ENCODE results near the gene STXBP2. TPM values are rescaled to one million over a fixed set of nuclear protein-coding genes. Genes with fewer than 3 reads are reported as not detected.

STXBP2 gene
- total and polyA plus RNA-seq, 2 experiments from 2014 or later: 58.6 to 142 TPM

- DNase-seq (ENCODE audit: low spot score): peak; percentile 91
- H3K4me2 ChIP-seq: peak within 1 kb of the TSS; percentile 89
- H3K27ac ChIP-seq: peak within 1 kb of the TSS; percentile 75
Measured at GRCh38 chr19:7595466-7596133, 41.3 kb upstream of the STXBP2 start, which contains the start of gene CAMSAP3. Gene CAMSAP3 (plus strand): TSS chr19:7595863. CDS start chr19:7596003, 140 bp downstream.

GRCh38 chr19:7596211-7596937 lies 40.5 kb upstream of the STXBP2 start:
- H3K27ac ChIP-seq: peak overlapping the region; percentile 75
- WGBS (ENCODE audit: low lambda C conversion rate, missing lambda C conversion rate): 4% methylated on average over 28 of the region's 70 CpGs

More at GRCh38 chr19:7595466-7596133, 41.3 kb upstream of the STXBP2 start, which contains the start of gene CAMSAP3:
- no peaks in the 10 kb centered on the region for H3K36me3 ChIP-seq (replicated peaks; ENCODE audit: insufficient read depth, low read depth)
- peaks cover 5% of the 10 kb centered on the region for H3K4me1 ChIP-seq (ENCODE audit: insufficient read depth)
- peak within 1 kb of the TSS; percentile 67 for H3K4me3 ChIP-seq
- no peaks in the 10 kb centered on the region for H3K27me3 ChIP-seq
- H3K9me2 ChIP-seq (replicated peaks; ENCODE audit: insufficient read depth): no peaks in the 10 kb centered on the region
- no peak for TF ChIP-seq EZH2 (IDR thresholded peaks at IDR 0.05; ENCODE audit: borderline replicate concordance)
- TF ChIP-seq CTCF (IDR thresholded peaks at IDR 0.05; ENCODE audit: poor library complexity): no peak
- no peak for TF ChIP-seq EZH2phosphoT487 (IDR thresholded peaks at IDR 0.05; ENCODE audit: low read depth, severe bottlenecking, unreplicated experiment)
- H3K79me2 ChIP-seq: peaks cover 27% of the 10 kb centered on the region
- no peaks in the 10 kb centered on the region for H3K9me3 ChIP-seq (ENCODE audit: low read depth)
- WGBS (ENCODE audit: low lambda C conversion rate, missing lambda C conversion rate): under 1% methylated on average over 36 of the region's 78 CpGs
- peaks cover 25% of the 10 kb centered on the region for H4K20me1 ChIP-seq (ENCODE audit: insufficient read depth, poor library complexity, severe bottlenecking)
- H2AFZ ChIP-seq: peak within 1 kb of the TSS; percentile 19

GRCh38 chr19:7597689-7598088 lies 39.2 kb upstream of the STXBP2 start:
- Histone ChIP-seq H3K36me3 (replicated peaks; ENCODE audit: insufficient read depth, low read depth) (no peaks in the 10 kb centered on the region), H3K9me3 (ENCODE audit: low read depth) (no peaks in the 10 kb centered on the region), H3K79me2 (peaks cover 47% of the 10 kb centered on the region), H3K27ac (peak overlapping the region; percentile 16), H4K20me1 (ENCODE audit: insufficient read depth, poor library complexity, severe bottlenecking) (peaks cover 45% of the 10 kb centered on the region), H2AFZ (no peak overlapping the region), H3K4me2 (peak overlapping the region; percentile 89), H3K4me3 (no peak overlapping the region), H3K27me3 (no peaks in the 10 kb centered on the region), H3K4me1 (ENCODE audit: insufficient read depth) (peaks cover 5% of the 10 kb centered on the region), H3K9me2 (replicated peaks; ENCODE audit: insufficient read depth) (no peaks in the 10 kb centered on the region)
- no peak for TF ChIP-seq EZH2phosphoT487 (IDR thresholded peaks at IDR 0.05; ENCODE audit: low read depth, severe bottlenecking, unreplicated experiment)
- peak; percentile 13 for TF ChIP-seq CTCF (IDR thresholded peaks at IDR 0.05; ENCODE audit: poor library complexity)
- WGBS (ENCODE audit: low lambda C conversion rate, missing lambda C conversion rate): 75% methylated on average over 9 of the region's 9 CpGs
- DNase-seq (ENCODE audit: low spot score): peak; percentile 42

More at GRCh38 chr19:7596211-7596937, 40.5 kb upstream of the STXBP2 start:
- Histone ChIP-seq H3K79me2 (peaks cover 34% of the 10 kb centered on the region), H3K4me3 (peak overlapping the region; percentile 67), H2AFZ (no peak overlapping the region), H3K27me3 (no peaks in the 10 kb centered on the region), H3K36me3 (replicated peaks; ENCODE audit: insufficient read depth, low read depth) (no peaks in the 10 kb centered on the region), H3K9me2 (replicated peaks; ENCODE audit: insufficient read depth) (no peaks in the 10 kb centered on the region), H3K4me1 (ENCODE audit: insufficient read depth) (peaks cover 5% of the 10 kb centered on the region), H4K20me1 (ENCODE audit: insufficient read depth, poor library complexity, severe bottlenecking) (peaks cover 32% of the 10 kb centered on the region), H3K4me2 (peak overlapping the region; percentile 89), H3K9me3 (ENCODE audit: low read depth) (no peaks in the 10 kb centered on the region)
- TF ChIP-seq EZH2 (IDR thresholded peaks at IDR 0.05; ENCODE audit: borderline replicate concordance) (no peak), CTCF (IDR thresholded peaks at IDR 0.05; ENCODE audit: poor library complexity) (no peak), EZH2phosphoT487 (IDR thresholded peaks at IDR 0.05; ENCODE audit: low read depth, severe bottlenecking, unreplicated experiment) (no peak)
- peak; percentile 73 for DNase-seq (ENCODE audit: low spot score)
